ENCODE measurements around the gene WDR53.
"Not testable (repeated sequence)": the region's sequence is repeated elsewhere in the genome, so short reads cannot be mapped to it uniquely, and the experiment has no call there.

GRCh38 chr3:196511646-196512425 is 56.5 kb downstream of the WDR53 start:
- not testable (repeated sequence) for TF ChIP-seq POLR2A (IDR thresholded peaks at IDR 0.05; ENCODE audit: low read depth, low read length); POLR2AphosphoS5 (IDR thresholded peaks at IDR 0.05; ENCODE audit: low read depth, low read length); PAX5 (IDR thresholded peaks at IDR 0.05; ENCODE audit: insufficient read depth, low read length, severe bottlenecking); SPI1 (IDR thresholded peaks at IDR 0.05; ENCODE audit: low read depth, low read length); TAF1 (IDR thresholded peaks at IDR 0.05; ENCODE audit: low read depth, low read length)
